ENCODE data around the gene SENP7.

The SENP7 gene

DNA sequence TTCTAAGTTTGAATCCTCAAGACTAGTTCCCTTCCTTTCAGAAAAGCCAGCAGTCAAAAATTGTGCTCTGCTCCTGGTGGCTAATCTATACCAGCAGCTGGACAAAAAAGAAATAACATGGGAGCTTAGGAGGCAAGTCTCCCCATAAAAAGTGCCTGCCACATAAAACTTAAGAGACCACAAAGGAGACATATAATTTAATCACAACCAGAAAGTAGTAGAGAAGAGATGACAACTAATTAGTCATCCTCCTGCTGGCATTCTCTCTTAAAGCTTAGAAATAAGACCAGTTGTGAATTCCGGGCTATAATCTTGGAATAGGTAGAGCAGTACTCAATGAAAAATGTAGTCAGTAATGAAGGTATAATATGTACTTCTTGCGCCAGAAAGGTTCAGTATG is 172.4 kb downstream of the SENP7 start:
- DNase-seq (ENCODE audit: low read depth) = peak; percentile 27
- TF ChIP-seq, protein P1, sequence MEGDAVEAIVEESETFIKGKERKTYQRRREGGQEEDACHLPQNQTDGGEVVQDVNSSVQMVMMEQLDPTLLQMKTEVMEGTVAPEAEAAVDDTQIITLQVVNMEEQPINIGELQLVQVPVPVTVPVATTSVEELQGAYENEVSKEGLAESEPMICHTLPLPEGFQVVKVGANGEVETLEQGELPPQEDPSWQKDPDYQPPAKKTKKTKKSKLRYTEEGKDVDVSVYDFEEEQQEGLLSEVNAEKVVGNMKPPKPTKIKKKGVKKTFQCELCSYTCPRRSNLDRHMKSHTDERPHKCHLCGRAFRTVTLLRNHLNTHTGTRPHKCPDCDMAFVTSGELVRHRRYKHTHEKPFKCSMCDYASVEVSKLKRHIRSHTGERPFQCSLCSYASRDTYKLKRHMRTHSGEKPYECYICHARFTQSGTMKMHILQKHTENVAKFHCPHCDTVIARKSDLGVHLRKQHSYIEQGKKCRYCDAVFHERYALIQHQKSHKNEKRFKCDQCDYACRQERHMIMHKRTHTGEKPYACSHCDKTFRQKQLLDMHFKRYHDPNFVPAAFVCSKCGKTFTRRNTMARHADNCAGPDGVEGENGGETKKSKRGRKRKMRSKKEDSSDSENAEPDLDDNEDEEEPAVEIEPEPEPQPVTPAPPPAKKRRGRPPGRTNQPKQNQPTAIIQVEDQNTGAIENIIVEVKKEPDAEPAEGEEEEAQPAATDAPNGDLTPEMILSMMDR (conservative IDR thresholded peaks at IDR 0.05; ENCODE audit: control insufficient read depth, insufficient read depth, low read depth, low read length) = no peak
- H3K4me3 ChIP-seq (ENCODE audit: control insufficient read depth, low read depth, low read length) = no peak overlapping the region

DNA sequence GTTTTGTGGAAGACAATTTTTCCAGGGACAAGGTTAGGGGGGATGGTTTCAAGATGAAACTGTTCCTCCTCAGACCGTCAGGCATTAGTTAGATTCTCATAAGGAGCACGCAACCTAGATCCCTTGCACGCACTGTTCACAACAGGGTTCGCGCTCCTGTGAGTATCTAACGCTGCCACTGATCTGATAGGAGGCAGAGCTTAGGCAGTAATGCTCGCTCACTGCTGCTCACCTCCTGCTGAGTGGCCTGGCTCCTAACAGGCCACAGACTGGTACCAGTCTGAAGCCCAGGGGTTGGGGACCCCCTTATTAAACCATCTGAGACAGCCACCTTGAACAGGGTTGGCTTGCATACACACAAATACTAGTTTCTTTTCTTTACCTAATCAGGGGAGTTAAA is 179.1 kb downstream of the SENP7 start:
- no peak for DNase-seq (ENCODE audit: low read depth)
- no peak overlapping the region for H3K4me3 ChIP-seq (ENCODE audit: control insufficient read depth, low read depth, low read length)
- TF ChIP-seq, protein P1 (conservative IDR thresholded peaks at IDR 0.05; ENCODE audit: control insufficient read depth, insufficient read depth, low read depth, low read length) = no peak

DNA sequence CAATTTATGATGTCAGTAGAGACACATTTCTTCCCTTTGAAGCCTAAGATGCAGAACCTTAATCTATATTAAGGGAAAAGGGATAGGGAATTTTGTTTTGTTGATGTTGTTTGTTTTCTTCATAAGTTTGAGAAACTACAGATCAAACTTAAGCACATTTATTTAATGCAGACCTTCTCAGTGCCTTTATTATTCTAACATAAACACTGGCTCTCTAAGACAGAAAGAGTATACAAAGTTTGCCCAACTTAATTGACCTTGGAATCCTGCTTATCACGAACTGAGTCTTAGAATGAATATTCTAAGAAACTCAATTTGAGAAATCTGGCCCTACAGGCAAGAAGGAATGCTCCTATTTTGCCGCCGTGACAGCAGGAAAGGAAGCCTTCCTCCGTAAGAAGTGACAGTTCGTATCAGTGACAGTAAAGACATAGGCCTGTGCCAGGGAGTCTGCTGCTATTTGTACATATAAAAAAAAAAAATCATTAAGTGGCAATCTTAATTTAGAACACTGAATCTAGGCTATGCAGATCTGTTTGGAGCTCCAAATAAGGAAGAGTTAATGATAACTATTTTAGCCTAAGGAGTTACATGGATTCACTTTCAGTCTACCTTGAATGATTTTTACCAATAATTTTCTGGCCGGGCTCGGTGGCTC is 183.9 kb downstream of the SENP7 start:
- no peak for DNase-seq (ENCODE audit: low read depth)
- no peak overlapping the region for H3K4me3 ChIP-seq (ENCODE audit: control insufficient read depth, low read depth, low read length)
- TF ChIP-seq, protein P1 (conservative IDR thresholded peaks at IDR 0.05; ENCODE audit: control insufficient read depth, insufficient read depth, low read depth, low read length) = no peak

DNA sequence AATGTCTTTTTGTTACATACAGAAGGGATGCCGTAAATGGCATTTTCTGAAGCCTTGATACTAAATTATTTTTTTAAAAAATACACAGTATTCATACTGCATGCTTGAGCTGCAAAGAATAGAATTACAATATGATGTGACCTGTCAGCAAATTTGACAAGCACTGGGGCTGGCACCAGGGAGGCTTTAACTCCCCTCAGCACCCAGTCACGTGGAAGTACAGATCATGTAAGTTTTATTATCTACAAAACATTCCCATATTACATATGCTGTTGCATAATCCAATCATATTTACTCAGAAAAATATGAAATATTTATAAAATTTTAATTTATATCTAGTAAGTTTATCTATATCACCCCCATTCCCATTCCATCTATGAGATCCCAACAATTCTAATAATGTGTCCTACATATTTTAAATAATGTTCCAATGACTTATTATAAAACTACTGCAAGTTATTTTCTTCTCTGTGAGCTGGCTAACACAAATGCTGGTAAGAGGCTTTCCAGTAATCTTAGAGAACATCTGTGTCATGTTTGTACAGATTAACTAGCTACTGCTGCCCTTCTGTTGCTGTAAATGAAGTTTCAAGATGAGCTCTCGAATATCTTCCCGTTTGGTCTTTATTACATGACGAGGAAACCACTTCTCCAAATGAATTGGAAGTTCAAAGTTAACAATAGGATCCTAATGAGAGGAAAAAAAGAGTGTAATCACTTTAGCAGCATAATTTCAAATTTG is 187.4 kb downstream of the SENP7 start:
- DNase-seq (ENCODE audit: low read depth) = no peak
- no peak overlapping the region for H3K4me3 ChIP-seq (ENCODE audit: control insufficient read depth, low read depth, low read length)
- TF ChIP-seq, protein P1 (conservative IDR thresholded peaks at IDR 0.05; ENCODE audit: control insufficient read depth, insufficient read depth, low read depth, low read length) = no peak

DNA sequence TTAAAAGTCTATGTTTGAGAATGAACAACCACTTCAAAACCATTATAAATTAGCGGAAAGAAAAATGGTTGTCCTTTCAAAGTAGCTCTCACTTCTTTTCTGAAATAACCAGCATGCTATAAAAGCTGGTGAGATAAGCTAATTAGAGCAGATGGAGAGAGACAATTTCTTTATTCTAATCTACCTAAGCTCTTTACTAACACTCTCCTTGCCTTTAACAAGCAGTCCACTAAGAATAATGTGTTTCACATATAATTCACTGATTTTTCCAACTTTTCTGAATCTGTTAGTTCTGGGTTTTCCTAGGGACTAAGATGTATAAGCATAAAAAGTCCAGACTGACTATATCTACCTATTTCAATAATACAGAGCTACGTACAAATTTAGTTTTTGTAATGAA is 192.5 kb downstream of the SENP7 start, which contains the start of gene IMPG2:
TSS of gene IMPG2 (minus strand) at position 101 of the 400 bp plus-strand sequence. CDS start 203 bp downstream, outside the sequence.
- no peak for DNase-seq (ENCODE audit: low read depth)
- TF ChIP-seq, protein P1 (conservative IDR thresholded peaks at IDR 0.05; ENCODE audit: control insufficient read depth, insufficient read depth, low read depth, low read length) = no peak
- H3K4me3 ChIP-seq (ENCODE audit: control insufficient read depth, low read depth, low read length) = no peak within 1 kb of the TSS

DNA sequence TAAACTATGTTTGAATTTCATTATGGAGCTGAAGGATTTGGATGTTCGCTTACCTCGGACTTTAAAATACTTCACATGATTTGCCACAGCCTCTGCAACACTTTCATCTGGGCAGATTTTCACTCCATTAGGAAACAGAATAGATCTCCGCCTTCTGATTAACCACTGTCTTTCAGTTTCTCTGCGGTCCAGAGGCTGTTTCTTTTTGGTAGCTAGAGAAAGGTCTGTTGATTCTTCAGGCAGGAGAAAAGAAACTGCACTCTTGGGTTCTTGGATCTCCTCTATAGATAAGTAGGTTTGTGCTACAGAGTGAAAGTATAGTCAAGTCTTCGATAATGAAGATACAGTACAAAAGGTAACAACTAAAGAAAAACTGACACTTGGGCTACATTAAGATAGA is 193.5 kb downstream of the SENP7 start:
- TF ChIP-seq, protein P1 (conservative IDR thresholded peaks at IDR 0.05; ENCODE audit: control insufficient read depth, insufficient read depth, low read depth, low read length) = no peak
- no peak overlapping the region for H3K4me3 ChIP-seq (ENCODE audit: control insufficient read depth, low read depth, low read length)
- no peak for DNase-seq (ENCODE audit: low read depth)
